Activated CD4-positive, alpha-beta T cell treated with anti-CD3 and anti-CD28 coated beads, Interleukin-2, amount 50 U/mL, for 48 hours (primary cell): ENCODE data around the gene SLC26A5.

ENCODE experiments used
- DNase-seq, 2 experiments: peaks; one replicate each; pipeline ENCODE4 v3.0.0-alpha.2; 2020

Gene SLC26A5

GRCh38 chr7:103344453-103345149, 101.4 kb downstream of the SLC26A5 start, which contains the start of gene DNAJC2:
DNAJC2 (minus strand) TSS chr7:103344767; CDS start chr7:103344622, 145 bp downstream.
- DNase-seq, result peak; percentile 83 to 89

GRCh38 chr7:103343758-103344452, 102.1 kb downstream of the SLC26A5 start:
- peak; percentile 28 to 40 for DNase-seq

GRCh38 chr7:103343332-103343731, 102.7 kb downstream of the SLC26A5 start:
- DNase-seq, result no peak

GRCh38 chr7:103341466-103341865, 104.5 kb downstream of the SLC26A5 start:
- no peak for DNase-seq

GRCh38 chr7:103338864-103339263, 107.1 kb downstream of the SLC26A5 start:
- no peak for DNase-seq

- no peak for DNase-seq
Measured at GRCh38 chr7:103336761-103337160, 109.2 kb downstream of the SLC26A5 start.

GRCh38 chr7:103325744-103326143, 120.3 kb downstream of the SLC26A5 start:
- no peak for DNase-seq
